ENCODE measurements around the gene PRDM2.

- TF ChIP-seq CTCF (IDR thresholded peaks at IDR 0.05) (no peak), POLR2A (IDR thresholded peaks at IDR 0.05) (no peak)
Observed at GRCh38 chr1:13683206-13683605, 16.8 kb upstream of the PRDM2 start.
